NCI-H187 (cell line): ENCODE results near the gene MINDY2.
A peak's percentile ranks its signal among the peaks of the same experiment; 100 is the strongest.
"Not testable (repeated sequence)": the region's sequence is repeated elsewhere in the genome, so short reads cannot be mapped to it uniquely, and the experiment has no call there.

Source experiments
- DNase-seq, 2 experiments: peaks; one replicate each; lab custom pipeline; 2025; lab: John Stamatoyannopoulos, UW

MINDY2 gene

GRCh38 chr15:58749532-58750337 lies 21.4 kb upstream of the MINDY2 start, which contains the start of gene ADAM10:
Gene ADAM10, minus strand, starts transcription at chr15:58749707. Its CDS starts 173 bp downstream, at chr15:58749534.
- peak; percentile 82 to 92 for DNase-seq

- no peak for DNase-seq
These were observed 18.4 kb upstream of the MINDY2 start for GRCh38 chr15:58752716-58753115.

- DNase-seq, result no peak
These were observed 15.8 kb upstream of the MINDY2 start for GRCh38 chr15:58755350-58755749.

- no peak for DNase-seq
These were observed 15.1 kb upstream of the MINDY2 start for GRCh38 chr15:58755956-58756355.

- no peak for DNase-seq
These were observed 13.0 kb upstream of the MINDY2 start for GRCh38 chr15:58758141-58758540.

- DNase-seq, result no peak
These were observed 10.6 kb upstream of the MINDY2 start for GRCh38 chr15:58760385-58761009.

GRCh38 chr15:58761010-58761388 lies 10.1 kb upstream of the MINDY2 start:
- no peak for DNase-seq

GRCh38 chr15:58762285-58762684 lies 8.8 kb upstream of the MINDY2 start:
- DNase-seq, result no peak

- DNase-seq, result no peak
These were observed 8.4 kb upstream of the MINDY2 start for GRCh38 chr15:58762731-58763130.

GRCh38 chr15:58764468-58764867 lies 6.6 kb upstream of the MINDY2 start:
- DNase-seq, result no peak

GRCh38 chr15:58766290-58766689 lies 4.8 kb upstream of the MINDY2 start:
- DNase-seq, result no peak

GRCh38 chr15:58768601-58769004 lies 2.5 kb upstream of the MINDY2 start:
- not testable (repeated sequence) for DNase-seq

GRCh38 chr15:58770519-58770856 lies 614 bp upstream of the MINDY2 start:
- DNase-seq, result no peak

GRCh38 chr15:58771621-58772250 lies 634 bp downstream of the MINDY2 start:
- DNase-seq, result no peak

GRCh38 chr15:58773024-58773423 lies 1.9 kb downstream of the MINDY2 start:
- no peak for DNase-seq

GRCh38 chr15:58775402-58775801 lies 4.3 kb downstream of the MINDY2 start:
- no peak for DNase-seq

GRCh38 chr15:58777107-58777506 lies 6.0 kb downstream of the MINDY2 start:
- no peak for DNase-seq

- DNase-seq, result no peak
These were observed 8.5 kb downstream of the MINDY2 start for GRCh38 chr15:58779554-58779953.

- no peak for DNase-seq
These were observed 14.3 kb downstream of the MINDY2 start for GRCh38 chr15:58785355-58785754.

GRCh38 chr15:58788056-58788710 lies 17.1 kb downstream of the MINDY2 start:
- no peak for DNase-seq

- no peak for DNase-seq
These were observed 22.8 kb downstream of the MINDY2 start for GRCh38 chr15:58793862-58794261.

GRCh38 chr15:58795825-58796224 lies 24.7 kb downstream of the MINDY2 start:
- no peak for DNase-seq

- no peak for DNase-seq
These were observed 26.4 kb downstream of the MINDY2 start for GRCh38 chr15:58797505-58797904.
